Neural cell (in vitro differentiated cells): ENCODE results near the gene SPATA2L. TPM values are rescaled to one million over a fixed set of nuclear protein-coding genes. Genes with fewer than 3 reads are reported as not detected.

Experiments used
- H2AFZ ChIP-seq: fragments of 200-600, 300-800 bp; sonication (generic), shearing (Covaris generic); 2 replicates; pipeline ENCODE4 v1.6.0; 2014; ENCODE audit warnings: low read depth, mild to moderate bottlenecking, antibody characterized with exemption, low read length, moderate library complexity
- H3F3A ChIP-seq: fragments of 200-600 bp; shearing (Covaris generic); 2 replicates; pipeline ENCODE4 v1.6.1; 2016; ENCODE audit warnings: mild to moderate bottlenecking, moderate library complexity, mixed read lengths, antibody characterized with exemption, low read length; ENCODE audit not compliant: insufficient read depth, poor library complexity, severe bottlenecking
- H3K27ac ChIP-seq: fragments of 200-600, 300-800 bp; sonication (generic), shearing (Covaris generic); 2 replicates; pipeline ENCODE4 v1.5.1; 2014; ENCODE audit warnings: mild to moderate bottlenecking, low read length, moderate library complexity
- H3K27me3 ChIP-seq: fragments of 300-800, 200-600 bp; sonication (generic), shearing (Covaris generic); 2 replicates; pipeline ENCODE4 v1.6.0; 2014; ENCODE audit warnings: mild to moderate bottlenecking, low read depth, low read length, moderate library complexity; ENCODE audit not compliant: insufficient read depth
- H3K36me3 ChIP-seq: fragments of 300-800, 200-600 bp; sonication (generic), shearing (Covaris generic); 2 replicates; pipeline ENCODE4 v1.5.1; 2014; ENCODE audit warnings: mild to moderate bottlenecking, antibody characterized with exemption, low read length, moderate library complexity; ENCODE audit not compliant: insufficient read depth
- H3K4me2 ChIP-seq: fragments of 300-800, 200-600 bp; sonication (generic), shearing (Covaris generic); 2 replicates; pipeline ENCODE4 v1.6.0; 2014; ENCODE audit warnings: mild to moderate bottlenecking, low read length
- H3K4me3 ChIP-seq: fragments of 300-800, 200-600 bp; sonication (generic), shearing (Covaris generic); 2 replicates; pipeline ENCODE4 v1.5.1; 2014; ENCODE audit warnings: mild to moderate bottlenecking, low read length, moderate library complexity
- H3K79me2 ChIP-seq: fragments of 200-600 bp; shearing (Covaris generic); replicated peaks from 2 replicates; pipeline ENCODE4 v1.6.0; 2014; ENCODE audit warnings: mild to moderate bottlenecking, low read length, moderate library complexity; ENCODE audit not compliant: insufficient read depth
- H3K9ac ChIP-seq: fragments of 300-800, 200-600 bp; sonication (generic), shearing (Covaris generic); 2 replicates; pipeline ENCODE4 v1.6.1; 2016; ENCODE audit warnings: mild to moderate bottlenecking, low read length, mixed read lengths
- H3K9me2 ChIP-seq: fragments of 200-600 bp; shearing (Covaris generic); 2 replicates; pipeline ENCODE4 v1.6.1; 2016; ENCODE audit warnings: mild to moderate bottlenecking, low read length, mixed read lengths; ENCODE audit not compliant: insufficient read depth
- H3K9me3 ChIP-seq: fragments of 200-600, 300-800 bp; sonication (generic), shearing (Covaris generic); 2 replicates; pipeline ENCODE4 v1.6.1; 2016; ENCODE audit warnings: mild to moderate bottlenecking, mixed run types, low read length, moderate library complexity, mixed read lengths
- H4K20me1 ChIP-seq: fragments of 200-600 bp; shearing (Covaris generic); 2 replicates; pipeline ENCODE4 v1.6.1; 2016; ENCODE audit warnings: mild to moderate bottlenecking, mixed run types; ENCODE audit not compliant: insufficient read depth
- EP300 ChIP-seq: fragments of 450-650 bp; conservative IDR thresholded peaks from 2 replicates; pipeline ENCODE4 v1.6.1; 2014; ENCODE audit warnings: antibody characterized with exemption, mild to moderate bottlenecking, moderate library complexity; ENCODE audit not compliant: poor library complexity, severe bottlenecking
- EZH2 ChIP-seq: fragments of 200-600, 300-800 bp; shearing (Covaris generic), sonication (generic); IDR thresholded peaks from 2 replicates; pipeline ENCODE4 v1.6.1; 2014; ENCODE audit warnings: antibody characterized with exemption, low read length, borderline replicate concordance, mild to moderate bottlenecking; ENCODE audit not compliant: insufficient read depth, poor library complexity, severe bottlenecking
- MXI1 ChIP-seq: fragments of 450-650 bp; conservative IDR thresholded peaks from 2 replicates; pipeline ENCODE4 v1.6.1; 2014; ENCODE audit warnings: antibody characterized with exemption, mild to moderate bottlenecking; ENCODE audit not compliant: poor library complexity, severe bottlenecking
- POLR2AphosphoS5 ChIP-seq: IDR thresholded peaks from 2 replicates; pipeline ENCODE4 v1.6.1; 2012
- RAD21 ChIP-seq: fragments of 450-650 bp; conservative IDR thresholded peaks from 2 replicates; pipeline ENCODE4 v1.6.1; 2014; ENCODE audit warnings: antibody characterized with exemption, mild to moderate bottlenecking, moderate library complexity
- SMC3 ChIP-seq: fragments of 450-650 bp; conservative IDR thresholded peaks from 2 replicates; pipeline ENCODE4 v1.6.1; 2014; ENCODE audit warnings: antibody characterized with exemption, mild to moderate bottlenecking, moderate library complexity; ENCODE audit not compliant: poor library complexity
- TAF1 ChIP-seq: IDR thresholded peaks from 2 replicates; pipeline ENCODE4 v1.6.1; 2012; ENCODE audit warnings: low read depth
- polyA plus RNA-seq: library from polyadenylated mRNA; depleted of rRNA; stranded (reverse); fragments of >200 nt; gene quantifications from 2 replicates; pipeline ENCODE4 v1.2.3, GENCODE V29; 2014
- TF ChIP-seq, protein P1 (sequence below): IDR thresholded peaks from 2 replicates; pipeline ENCODE4 v1.6.1; 2012; ENCODE audit warnings: borderline replicate concordance
- TF ChIP-seq, protein P2 (sequence below): fragments of 450-650 bp; IDR thresholded peaks from 2 replicates; pipeline ENCODE4 v1.5.1; 2014; ENCODE audit warnings: antibody characterized with exemption, mild to moderate bottlenecking, moderate library complexity; ENCODE audit not compliant: poor library complexity, severe bottlenecking

SPATA2L gene
- polyA plus RNA-seq, 1 donor from 2014 or later: 39.1 TPM

DNA sequence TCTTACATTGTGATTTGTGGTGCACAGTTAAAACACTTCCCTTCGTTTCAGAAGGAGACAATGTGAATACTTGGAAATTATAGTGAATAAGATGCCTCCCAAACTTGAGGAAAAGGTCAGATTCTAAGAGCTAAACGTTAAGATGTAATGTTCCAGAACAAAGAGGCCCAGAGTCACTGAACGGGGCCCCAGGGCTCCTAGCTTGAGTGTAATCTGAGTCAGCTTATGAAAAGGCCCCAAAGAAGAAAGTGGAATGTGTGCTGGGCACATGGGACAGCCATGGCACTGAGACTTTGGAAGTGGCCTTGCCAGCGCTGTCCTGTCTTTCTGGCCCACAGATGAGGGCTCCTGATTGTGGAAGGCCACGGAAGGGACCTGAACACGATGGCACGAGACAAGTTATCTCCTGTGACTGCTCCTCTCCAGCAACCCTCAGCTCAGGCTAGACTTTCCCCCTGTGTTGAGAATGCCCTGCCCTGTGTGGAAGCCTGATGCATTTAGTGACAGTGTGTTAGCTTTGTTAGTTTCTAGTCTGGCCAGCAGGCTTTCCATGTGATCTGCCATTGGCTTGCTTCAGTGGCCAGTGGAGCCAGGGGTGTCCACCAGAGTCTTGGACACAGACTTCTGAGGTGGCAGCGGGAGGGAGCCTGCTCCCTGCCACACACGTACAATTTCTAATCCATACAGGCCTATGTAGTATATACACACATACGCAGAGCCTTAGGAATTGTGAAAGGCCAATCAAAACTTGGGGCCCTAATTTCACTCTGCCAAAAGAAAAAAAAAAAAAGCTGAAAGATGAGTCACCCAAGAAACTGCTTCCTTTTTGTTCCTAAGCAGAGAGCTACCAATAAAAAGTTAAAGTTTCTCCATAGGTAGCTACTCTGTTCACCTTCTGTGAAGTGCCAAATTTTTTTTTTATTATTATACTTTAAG is 30.7 kb downstream of the SPATA2L start:
- H2AFZ ChIP-seq: no peak overlapping the region
- no peaks in the 10 kb centered on the region for H3K9me2 ChIP-seq
- no peak overlapping the region for H3K4me3 ChIP-seq
- no peaks in the 10 kb centered on the region for H3K27me3 ChIP-seq
- no peaks in the 10 kb centered on the region for H3K79me2 ChIP-seq
- H3K36me3 ChIP-seq: no peaks in the 10 kb centered on the region
- H3K9ac ChIP-seq: no peak overlapping the region
- no peak overlapping the region for H3K27ac ChIP-seq
- H4K20me1 ChIP-seq: no peaks in the 10 kb centered on the region
- TF ChIP-seq TAF1: no peak
- TF ChIP-seq, protein P1, sequence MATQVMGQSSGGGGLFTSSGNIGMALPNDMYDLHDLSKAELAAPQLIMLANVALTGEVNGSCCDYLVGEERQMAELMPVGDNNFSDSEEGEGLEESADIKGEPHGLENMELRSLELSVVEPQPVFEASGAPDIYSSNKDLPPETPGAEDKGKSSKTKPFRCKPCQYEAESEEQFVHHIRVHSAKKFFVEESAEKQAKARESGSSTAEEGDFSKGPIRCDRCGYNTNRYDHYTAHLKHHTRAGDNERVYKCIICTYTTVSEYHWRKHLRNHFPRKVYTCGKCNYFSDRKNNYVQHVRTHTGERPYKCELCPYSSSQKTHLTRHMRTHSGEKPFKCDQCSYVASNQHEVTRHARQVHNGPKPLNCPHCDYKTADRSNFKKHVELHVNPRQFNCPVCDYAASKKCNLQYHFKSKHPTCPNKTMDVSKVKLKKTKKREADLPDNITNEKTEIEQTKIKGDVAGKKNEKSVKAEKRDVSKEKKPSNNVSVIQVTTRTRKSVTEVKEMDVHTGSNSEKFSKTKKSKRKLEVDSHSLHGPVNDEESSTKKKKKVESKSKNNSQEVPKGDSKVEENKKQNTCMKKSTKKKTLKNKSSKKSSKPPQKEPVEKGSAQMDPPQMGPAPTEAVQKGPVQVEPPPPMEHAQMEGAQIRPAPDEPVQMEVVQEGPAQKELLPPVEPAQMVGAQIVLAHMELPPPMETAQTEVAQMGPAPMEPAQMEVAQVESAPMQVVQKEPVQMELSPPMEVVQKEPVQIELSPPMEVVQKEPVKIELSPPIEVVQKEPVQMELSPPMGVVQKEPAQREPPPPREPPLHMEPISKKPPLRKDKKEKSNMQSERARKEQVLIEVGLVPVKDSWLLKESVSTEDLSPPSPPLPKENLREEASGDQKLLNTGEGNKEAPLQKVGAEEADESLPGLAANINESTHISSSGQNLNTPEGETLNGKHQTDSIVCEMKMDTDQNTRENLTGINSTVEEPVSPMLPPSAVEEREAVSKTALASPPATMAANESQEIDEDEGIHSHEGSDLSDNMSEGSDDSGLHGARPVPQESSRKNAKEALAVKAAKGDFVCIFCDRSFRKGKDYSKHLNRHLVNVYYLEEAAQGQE: no peak
- no peak for TF ChIP-seq EP300
- TF ChIP-seq SMC3: no peak
- no peak for TF ChIP-seq MXI1
- no peak for TF ChIP-seq RAD21
- TF ChIP-seq, protein P2, sequence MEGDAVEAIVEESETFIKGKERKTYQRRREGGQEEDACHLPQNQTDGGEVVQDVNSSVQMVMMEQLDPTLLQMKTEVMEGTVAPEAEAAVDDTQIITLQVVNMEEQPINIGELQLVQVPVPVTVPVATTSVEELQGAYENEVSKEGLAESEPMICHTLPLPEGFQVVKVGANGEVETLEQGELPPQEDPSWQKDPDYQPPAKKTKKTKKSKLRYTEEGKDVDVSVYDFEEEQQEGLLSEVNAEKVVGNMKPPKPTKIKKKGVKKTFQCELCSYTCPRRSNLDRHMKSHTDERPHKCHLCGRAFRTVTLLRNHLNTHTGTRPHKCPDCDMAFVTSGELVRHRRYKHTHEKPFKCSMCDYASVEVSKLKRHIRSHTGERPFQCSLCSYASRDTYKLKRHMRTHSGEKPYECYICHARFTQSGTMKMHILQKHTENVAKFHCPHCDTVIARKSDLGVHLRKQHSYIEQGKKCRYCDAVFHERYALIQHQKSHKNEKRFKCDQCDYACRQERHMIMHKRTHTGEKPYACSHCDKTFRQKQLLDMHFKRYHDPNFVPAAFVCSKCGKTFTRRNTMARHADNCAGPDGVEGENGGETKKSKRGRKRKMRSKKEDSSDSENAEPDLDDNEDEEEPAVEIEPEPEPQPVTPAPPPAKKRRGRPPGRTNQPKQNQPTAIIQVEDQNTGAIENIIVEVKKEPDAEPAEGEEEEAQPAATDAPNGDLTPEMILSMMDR: no peak
- no peak for TF ChIP-seq EZH2
- TF ChIP-seq POLR2AphosphoS5: no peak
- no peak overlapping the region for H3K4me2 ChIP-seq
- no peaks in the 10 kb centered on the region for H3K9me3 ChIP-seq
- no peaks in the 10 kb centered on the region for H3F3A ChIP-seq

DNA sequence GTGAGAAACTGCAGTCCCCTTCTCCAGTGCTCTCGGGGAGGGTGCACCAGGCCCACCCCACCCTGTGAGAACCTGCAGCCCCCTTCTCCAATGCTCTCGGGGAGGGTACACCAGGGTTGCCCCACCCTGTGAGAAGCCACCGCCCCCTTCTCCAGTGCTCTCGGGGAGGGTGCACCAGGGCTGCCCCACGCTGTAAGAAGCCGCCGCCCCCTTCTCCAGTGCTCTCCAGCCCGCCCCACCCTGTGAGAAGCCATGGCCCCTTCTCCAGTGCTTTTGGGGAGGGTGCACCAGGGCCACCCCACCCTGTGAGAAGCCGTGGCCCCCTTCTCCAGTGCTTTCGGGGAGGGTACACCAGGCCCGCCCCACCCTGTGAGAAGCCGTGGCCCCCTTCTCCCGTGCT is 31.8 kb downstream of the SPATA2L start:
- Histone ChIP-seq H3K4me2 (no peak overlapping the region), H3K27me3 (no peaks in the 10 kb centered on the region), H3K9me2 (no peaks in the 10 kb centered on the region), H3K27ac (no peak overlapping the region), H4K20me1 (no peaks in the 10 kb centered on the region), H3K79me2 (no peaks in the 10 kb centered on the region), H3K4me3 (no peak overlapping the region), H3K36me3 (no peaks in the 10 kb centered on the region), H2AFZ (no peak overlapping the region), H3K9ac (no peak overlapping the region), H3K9me3 (no peaks in the 10 kb centered on the region), H3F3A (no peaks in the 10 kb centered on the region)
- TF ChIP-seq, protein P2: no peak
- TF ChIP-seq MXI1 (no peak), POLR2AphosphoS5 (no peak), SMC3 (no peak), EP300 (no peak), RAD21 (no peak)
